ENCODE measurements around the gene PRKCB.

- no peak for TF ChIP-seq POLR2AphosphoS5 (IDR thresholded peaks at IDR 0.05; ENCODE audit: low read depth, low read length)
- TF ChIP-seq, protein P1, sequence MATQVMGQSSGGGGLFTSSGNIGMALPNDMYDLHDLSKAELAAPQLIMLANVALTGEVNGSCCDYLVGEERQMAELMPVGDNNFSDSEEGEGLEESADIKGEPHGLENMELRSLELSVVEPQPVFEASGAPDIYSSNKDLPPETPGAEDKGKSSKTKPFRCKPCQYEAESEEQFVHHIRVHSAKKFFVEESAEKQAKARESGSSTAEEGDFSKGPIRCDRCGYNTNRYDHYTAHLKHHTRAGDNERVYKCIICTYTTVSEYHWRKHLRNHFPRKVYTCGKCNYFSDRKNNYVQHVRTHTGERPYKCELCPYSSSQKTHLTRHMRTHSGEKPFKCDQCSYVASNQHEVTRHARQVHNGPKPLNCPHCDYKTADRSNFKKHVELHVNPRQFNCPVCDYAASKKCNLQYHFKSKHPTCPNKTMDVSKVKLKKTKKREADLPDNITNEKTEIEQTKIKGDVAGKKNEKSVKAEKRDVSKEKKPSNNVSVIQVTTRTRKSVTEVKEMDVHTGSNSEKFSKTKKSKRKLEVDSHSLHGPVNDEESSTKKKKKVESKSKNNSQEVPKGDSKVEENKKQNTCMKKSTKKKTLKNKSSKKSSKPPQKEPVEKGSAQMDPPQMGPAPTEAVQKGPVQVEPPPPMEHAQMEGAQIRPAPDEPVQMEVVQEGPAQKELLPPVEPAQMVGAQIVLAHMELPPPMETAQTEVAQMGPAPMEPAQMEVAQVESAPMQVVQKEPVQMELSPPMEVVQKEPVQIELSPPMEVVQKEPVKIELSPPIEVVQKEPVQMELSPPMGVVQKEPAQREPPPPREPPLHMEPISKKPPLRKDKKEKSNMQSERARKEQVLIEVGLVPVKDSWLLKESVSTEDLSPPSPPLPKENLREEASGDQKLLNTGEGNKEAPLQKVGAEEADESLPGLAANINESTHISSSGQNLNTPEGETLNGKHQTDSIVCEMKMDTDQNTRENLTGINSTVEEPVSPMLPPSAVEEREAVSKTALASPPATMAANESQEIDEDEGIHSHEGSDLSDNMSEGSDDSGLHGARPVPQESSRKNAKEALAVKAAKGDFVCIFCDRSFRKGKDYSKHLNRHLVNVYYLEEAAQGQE (IDR thresholded peaks at IDR 0.05; ENCODE audit: insufficient read depth in 1 of 2, low read depth in 2 of 2, low read length in 2 of 2) = no peak
These were observed 266.5 kb downstream of the PRKCB start for GRCh38 chr16:24102209-24102660.

Data from PFSK-1 (cell line).